HepG2 (cell line): ENCODE measurements around the gene CNTRL. TPM values are rescaled to one million over a fixed set of nuclear protein-coding genes. Genes with fewer than 3 reads are reported as not detected.

ENCODE experiments used
- CEBPB ChIP-seq: IDR thresholded peaks from 2 replicates; pipeline ENCODE4 v1.6.1; 2011; ENCODE audit warnings: low read depth, low read length, improper control_type of control experiment, borderline replicate concordance
- GATAD2A ChIP-seq: IDR thresholded peaks from 2 replicates; pipeline ENCODE4 v1.6.1; 2016
- ISL2 ChIP-seq: sonication (generic); formaldehyde crosslinking; IDR thresholded peaks from 2 replicates; pipeline ENCODE4 v1.5.0; 2020; ENCODE audit warnings: missing genetic modification reagents
- KLF15 ChIP-seq: sonication (generic); formaldehyde crosslinking; IDR thresholded peaks from 2 replicates; pipeline ENCODE4 v1.8.1; 2023; ENCODE audit warnings: borderline replicate concordance, mild to moderate bottlenecking, inconsistent platforms, missing genetic modification reagents, mixed read lengths
- NCOR1 ChIP-seq: fragments of 200-600 bp; sonication (generic); IDR thresholded peaks from 2 replicates; pipeline ENCODE4 v1.7.0; 2017; ENCODE audit warnings: antibody characterized with exemption, low read length, borderline replicate concordance
- SCMH1 ChIP-seq: sonication (generic); formaldehyde crosslinking; IDR thresholded peaks from 2 replicates; pipeline ENCODE4 v1.9.0; 2021; ENCODE audit warnings: missing genetic modification reagents, mild to moderate bottlenecking, borderline replicate concordance
- TEAD2 ChIP-seq: sonication (generic); formaldehyde crosslinking; IDR thresholded peaks from 2 replicates; pipeline ENCODE4 v1.9.0; 2021; ENCODE audit warnings: missing genetic modification reagents
- ZBTB42 ChIP-seq: sonication (generic); formaldehyde crosslinking; IDR thresholded peaks from 2 replicates; pipeline ENCODE4 v1.5.0; 2020; ENCODE audit warnings: mild to moderate bottlenecking, missing genetic modification reagents
- ZC3H13 ChIP-seq: sonication (generic); formaldehyde crosslinking; IDR thresholded peaks from 2 replicates; pipeline ENCODE4 v1.8.1; 2023; ENCODE audit warnings: mild to moderate bottlenecking, missing genetic modification reagents, moderate library complexity
- ZKSCAN1 ChIP-seq: fragments of 150-350 bp; IDR thresholded peaks from 2 replicates; pipeline ENCODE4 v1.6.1; 2014; ENCODE audit warnings: low read length
- ZNF333 ChIP-seq: sonication (generic); formaldehyde crosslinking; IDR thresholded peaks from 2 replicates; pipeline ENCODE4 v1.4.0; 2020; ENCODE audit warnings: mild to moderate bottlenecking, missing genetic modification reagents, borderline replicate concordance
- ZNF788 ChIP-seq: sonication (generic); formaldehyde crosslinking; IDR thresholded peaks from 2 replicates; pipeline ENCODE4 v1.5.0; 2020; ENCODE audit warnings: mild to moderate bottlenecking, missing genetic modification reagents, borderline replicate concordance
- polyA plus RNA-seq, 8 experiments: library from polyadenylated mRNA; depleted of rRNA in 3 of 8; stranded (reverse) in 7 of 8; unstranded in 1 of 8; fragments of >200 nt; fragmentation: Illumina TruSeq in 4 of 8; extraction: Trizol in 4 of 8; gene quantifications; 2 replicates each; pipeline versions ENCODE4 v1.2.1 to v1.2.3, GENCODE V29; 2011 to 2016; ENCODE audit warnings: low read depth in 4 of 8, missing spikeins in 1 of 8, mixed read lengths in 1 of 8; ENCODE audit not compliant: insufficient read depth in 1 of 8
- total RNA-seq, 5 experiments: library from RNA; depleted of rRNA; stranded (reverse); fragments of >200 nt; fragmentation: Illumina TruSeq; extraction: Trizol; gene quantifications; 2 replicates each; pipeline ENCODE4 v1.2.3, GENCODE V29; 2016; ENCODE audit warnings: low read depth in 1 of 5
- TF ChIP-seq, protein P1 (sequence below): sonication (generic); formaldehyde crosslinking; IDR thresholded peaks from 2 replicates; pipeline ENCODE4 v1.5.0; 2020; ENCODE audit warnings: mild to moderate bottlenecking, missing genetic modification reagents
- TF ChIP-seq, protein P2 (sequence below): sonication (generic); formaldehyde crosslinking; conservative IDR thresholded peaks from 2 replicates; pipeline ENCODE4 v1.8.0; 2022; ENCODE audit warnings: mild to moderate bottlenecking, moderate library complexity, missing genetic modification reagents
- TF ChIP-seq, protein P3 (sequence below): sonication (generic); formaldehyde crosslinking; IDR thresholded peaks from 2 replicates; pipeline ENCODE4 v1.5.1; 2020; ENCODE audit warnings: missing genetic modification reagents, mild to moderate bottlenecking, borderline replicate concordance
- TF ChIP-seq, protein P4 (sequence below): sonication (generic); formaldehyde crosslinking; IDR thresholded peaks from 2 replicates; pipeline ENCODE4 v1.5.0; 2020; ENCODE audit warnings: missing genetic modification reagents
- TF ChIP-seq, protein P5 (sequence below): sonication (generic); formaldehyde crosslinking; IDR thresholded peaks from 2 replicates; pipeline ENCODE4 v1.5.1; 2020; ENCODE audit warnings: missing genetic modification reagents, mild to moderate bottlenecking, borderline replicate concordance
- TF ChIP-seq, protein P6 (sequence below): sonication (generic); formaldehyde crosslinking; IDR thresholded peaks from 2 replicates; pipeline ENCODE4 v1.4.0; 2020; ENCODE audit warnings: missing genetic modification reagents

Gene CNTRL
- total and polyA plus RNA-seq, 2 of the 13 experiments (the other 11 are each of a cell fraction or from before 2014, with no cell fraction given), result 7.5 to 11.8 TPM

DNA sequence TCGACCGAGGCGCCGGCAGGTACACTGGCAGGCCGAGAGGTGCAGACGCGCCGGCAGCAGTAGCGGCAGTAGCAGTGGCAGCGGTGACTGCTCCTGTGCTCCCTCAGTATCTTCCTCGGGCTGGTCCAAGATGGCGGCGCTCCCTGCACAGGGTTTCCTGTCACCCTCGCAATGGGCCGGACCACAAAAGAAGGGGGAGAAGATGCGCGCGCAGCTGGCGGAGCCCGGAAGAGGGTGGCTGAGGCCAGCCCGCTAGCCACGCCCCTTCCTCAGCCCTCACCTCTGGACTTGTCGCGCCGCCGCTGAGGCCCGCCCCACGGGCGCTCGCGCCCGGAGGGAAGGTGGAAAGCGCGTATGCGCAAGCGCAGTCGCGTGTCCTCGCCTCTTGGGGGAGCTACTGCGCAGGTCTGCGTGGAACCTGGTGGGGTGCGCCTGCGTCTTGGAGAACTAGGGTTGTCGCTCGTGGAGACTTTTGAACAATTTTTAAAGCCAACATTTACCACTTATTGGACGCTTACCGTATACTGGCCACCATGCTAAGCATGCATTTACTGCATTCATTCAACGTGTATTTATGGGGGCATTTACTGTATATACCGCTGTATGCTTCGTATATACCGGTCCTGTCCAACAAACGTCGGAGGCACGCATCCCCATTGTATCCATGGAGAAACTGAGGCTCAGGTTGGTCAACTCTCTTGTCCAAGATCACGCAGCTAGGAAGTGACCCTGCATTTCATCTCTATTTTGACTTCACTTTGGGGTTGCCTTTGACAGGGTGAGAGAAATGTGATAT, 127.2 kb downstream of the CNTRL start, which contains the start of gene RAB14 (continued):
- TF ChIP-seq, protein P1, sequence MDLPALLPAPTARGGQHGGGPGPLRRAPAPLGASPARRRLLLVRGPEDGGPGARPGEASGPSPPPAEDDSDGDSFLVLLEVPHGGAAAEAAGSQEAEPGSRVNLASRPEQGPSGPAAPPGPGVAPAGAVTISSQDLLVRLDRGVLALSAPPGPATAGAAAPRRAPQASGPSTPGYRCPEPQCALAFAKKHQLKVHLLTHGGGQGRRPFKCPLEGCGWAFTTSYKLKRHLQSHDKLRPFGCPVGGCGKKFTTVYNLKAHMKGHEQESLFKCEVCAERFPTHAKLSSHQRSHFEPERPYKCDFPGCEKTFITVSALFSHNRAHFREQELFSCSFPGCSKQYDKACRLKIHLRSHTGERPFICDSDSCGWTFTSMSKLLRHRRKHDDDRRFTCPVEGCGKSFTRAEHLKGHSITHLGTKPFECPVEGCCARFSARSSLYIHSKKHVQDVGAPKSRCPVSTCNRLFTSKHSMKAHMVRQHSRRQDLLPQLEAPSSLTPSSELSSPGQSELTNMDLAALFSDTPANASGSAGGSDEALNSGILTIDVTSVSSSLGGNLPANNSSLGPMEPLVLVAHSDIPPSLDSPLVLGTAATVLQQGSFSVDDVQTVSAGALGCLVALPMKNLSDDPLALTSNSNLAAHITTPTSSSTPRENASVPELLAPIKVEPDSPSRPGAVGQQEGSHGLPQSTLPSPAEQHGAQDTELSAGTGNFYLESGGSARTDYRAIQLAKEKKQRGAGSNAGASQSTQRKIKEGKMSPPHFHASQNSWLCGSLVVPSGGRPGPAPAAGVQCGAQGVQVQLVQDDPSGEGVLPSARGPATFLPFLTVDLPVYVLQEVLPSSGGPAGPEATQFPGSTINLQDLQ (CRISPR knock-in tag), result peak; percentile 100
- TF ChIP-seq GATAD2A (CRISPR knock-in tag) (peak; percentile 98), NCOR1 (no peak), ZC3H13 (CRISPR knock-in tag) (no peak), ZNF333 (CRISPR knock-in tag) (no peak), ZNF788 (CRISPR knock-in tag) (peak; percentile 46; the same call in 1 of the 2 replicates), SCMH1 (CRISPR knock-in tag) (no peak), ISL2 (CRISPR knock-in tag) (peak; percentile 57; the same call in 1 of the 2 replicates), ZBTB42 (CRISPR knock-in tag) (no peak), ZKSCAN1 (no peak), CEBPB (no peak), TEAD2 (CRISPR knock-in tag) (no peak), KLF15 (CRISPR knock-in tag) (no peak)
- TF ChIP-seq, protein P2, sequence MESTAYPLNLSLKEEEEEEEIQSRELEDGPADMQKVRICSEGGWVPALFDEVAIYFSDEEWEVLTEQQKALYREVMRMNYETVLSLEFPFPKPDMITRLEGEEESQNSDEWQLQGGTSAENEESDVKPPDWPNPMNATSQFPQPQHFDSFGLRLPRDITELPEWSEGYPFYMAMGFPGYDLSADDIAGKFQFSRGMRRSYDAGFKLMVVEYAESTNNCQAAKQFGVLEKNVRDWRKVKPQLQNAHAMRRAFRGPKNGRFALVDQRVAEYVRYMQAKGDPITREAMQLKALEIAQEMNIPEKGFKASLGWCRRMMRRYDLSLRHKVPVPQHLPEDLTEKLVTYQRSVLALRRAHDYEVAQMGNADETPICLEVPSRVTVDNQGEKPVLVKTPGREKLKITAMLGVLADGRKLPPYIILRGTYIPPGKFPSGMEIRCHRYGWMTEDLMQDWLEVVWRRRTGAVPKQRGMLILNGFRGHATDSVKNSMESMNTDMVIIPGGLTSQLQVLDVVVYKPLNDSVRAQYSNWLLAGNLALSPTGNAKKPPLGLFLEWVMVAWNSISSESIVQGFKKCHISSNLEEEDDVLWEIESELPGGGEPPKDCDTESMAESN (CRISPR knock-in tag), result no peak; the same call in 1 of the 2 replicates
- TF ChIP-seq, protein P3, sequence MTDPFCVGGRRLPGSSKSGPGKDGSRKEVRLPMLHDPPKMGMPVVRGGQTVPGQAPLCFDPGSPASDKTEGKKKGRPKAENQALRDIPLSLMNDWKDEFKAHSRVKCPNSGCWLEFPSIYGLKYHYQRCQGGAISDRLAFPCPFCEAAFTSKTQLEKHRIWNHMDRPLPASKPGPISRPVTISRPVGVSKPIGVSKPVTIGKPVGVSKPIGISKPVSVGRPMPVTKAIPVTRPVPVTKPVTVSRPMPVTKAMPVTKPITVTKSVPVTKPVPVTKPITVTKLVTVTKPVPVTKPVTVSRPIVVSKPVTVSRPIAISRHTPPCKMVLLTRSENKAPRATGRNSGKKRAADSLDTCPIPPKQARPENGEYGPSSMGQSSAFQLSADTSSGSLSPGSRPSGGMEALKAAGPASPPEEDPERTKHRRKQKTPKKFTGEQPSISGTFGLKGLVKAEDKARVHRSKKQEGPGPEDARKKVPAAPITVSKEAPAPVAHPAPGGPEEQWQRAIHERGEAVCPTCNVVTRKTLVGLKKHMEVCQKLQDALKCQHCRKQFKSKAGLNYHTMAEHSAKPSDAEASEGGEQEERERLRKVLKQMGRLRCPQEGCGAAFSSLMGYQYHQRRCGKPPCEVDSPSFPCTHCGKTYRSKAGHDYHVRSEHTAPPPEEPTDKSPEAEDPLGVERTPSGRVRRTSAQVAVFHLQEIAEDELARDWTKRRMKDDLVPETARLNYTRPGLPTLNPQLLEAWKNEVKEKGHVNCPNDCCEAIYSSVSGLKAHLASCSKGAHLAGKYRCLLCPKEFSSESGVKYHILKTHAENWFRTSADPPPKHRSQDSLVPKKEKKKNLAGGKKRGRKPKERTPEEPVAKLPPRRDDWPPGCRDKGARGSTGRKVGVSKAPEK (CRISPR knock-in tag), result peak; percentile 89
- TF ChIP-seq, protein P4, sequence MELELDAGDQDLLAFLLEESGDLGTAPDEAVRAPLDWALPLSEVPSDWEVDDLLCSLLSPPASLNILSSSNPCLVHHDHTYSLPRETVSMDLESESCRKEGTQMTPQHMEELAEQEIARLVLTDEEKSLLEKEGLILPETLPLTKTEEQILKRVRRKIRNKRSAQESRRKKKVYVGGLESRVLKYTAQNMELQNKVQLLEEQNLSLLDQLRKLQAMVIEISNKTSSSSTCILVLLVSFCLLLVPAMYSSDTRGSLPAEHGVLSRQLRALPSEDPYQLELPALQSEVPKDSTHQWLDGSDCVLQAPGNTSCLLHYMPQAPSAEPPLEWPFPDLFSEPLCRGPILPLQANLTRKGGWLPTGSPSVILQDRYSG (CRISPR knock-in tag), result no peak
- TF ChIP-seq, protein P5, sequence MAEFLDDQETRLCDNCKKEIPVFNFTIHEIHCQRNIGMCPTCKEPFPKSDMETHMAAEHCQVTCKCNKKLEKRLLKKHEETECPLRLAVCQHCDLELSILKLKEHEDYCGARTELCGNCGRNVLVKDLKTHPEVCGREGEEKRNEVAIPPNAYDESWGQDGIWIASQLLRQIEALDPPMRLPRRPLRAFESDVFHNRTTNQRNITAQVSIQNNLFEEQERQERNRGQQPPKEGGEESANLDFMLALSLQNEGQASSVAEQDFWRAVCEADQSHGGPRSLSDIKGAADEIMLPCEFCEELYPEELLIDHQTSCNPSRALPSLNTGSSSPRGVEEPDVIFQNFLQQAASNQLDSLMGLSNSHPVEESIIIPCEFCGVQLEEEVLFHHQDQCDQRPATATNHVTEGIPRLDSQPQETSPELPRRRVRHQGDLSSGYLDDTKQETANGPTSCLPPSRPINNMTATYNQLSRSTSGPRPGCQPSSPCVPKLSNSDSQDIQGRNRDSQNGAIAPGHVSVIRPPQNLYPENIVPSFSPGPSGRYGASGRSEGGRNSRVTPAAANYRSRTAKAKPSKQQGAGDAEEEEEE (CRISPR knock-in tag), result no peak
- TF ChIP-seq, protein P6, sequence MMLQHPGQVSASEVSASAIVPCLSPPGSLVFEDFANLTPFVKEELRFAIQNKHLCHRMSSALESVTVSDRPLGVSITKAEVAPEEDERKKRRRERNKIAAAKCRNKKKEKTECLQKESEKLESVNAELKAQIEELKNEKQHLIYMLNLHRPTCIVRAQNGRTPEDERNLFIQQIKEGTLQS (CRISPR knock-in tag), result 0 out of 2 replicates have a peak, but pooled peaks have one; percentile 35
